Thyroid gland (tissue), 4 donors: Measurements from ENCODE around the gene FNDC3B.

Experiments used
- CTCF ChIP-seq, 6 experiments: fragments of 200-600 bp in 3 of 6; fragments of 450-650 bp in 3 of 6; sonication (generic) in 3 of 6; IDR thresholded peaks; one replicate each; pipeline ENCODE4 v1.5.1; 2016 to 2019; ENCODE audit warnings: antibody characterized with exemption in 6 of 6, mild to moderate bottlenecking in 2 of 6, inconsistent platforms in 1 of 6, moderate library complexity in 1 of 6
- POLR2A ChIP-seq, 2 donors: fragments of 450-650 bp; IDR thresholded peaks; one replicate each; pipeline ENCODE4 v1.6.1; 2017; ENCODE audit warnings: antibody characterized with exemption in 2 of 2, mild to moderate bottlenecking in 2 of 2, moderate library complexity in 1 of 2

DNA sequence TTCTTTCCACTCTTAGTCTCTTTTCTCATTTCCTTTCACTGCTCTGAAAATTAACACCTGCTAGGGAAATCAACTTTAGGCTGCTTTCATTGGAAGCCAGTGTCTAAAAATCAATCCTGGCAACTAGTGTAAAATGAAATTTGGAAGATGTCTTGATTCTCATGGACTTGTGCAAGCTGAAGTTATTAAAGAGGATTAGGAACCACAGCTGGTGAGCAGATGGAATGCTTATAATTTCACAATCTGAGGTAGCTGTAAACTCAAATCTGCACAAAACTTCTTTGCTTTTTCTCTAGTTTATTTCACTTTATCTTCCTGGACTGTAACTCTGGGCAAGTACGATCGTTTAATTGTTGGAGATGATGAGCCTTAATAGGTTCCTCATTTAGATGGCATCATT, 233.3 kb downstream of the FNDC3B start:
- TF ChIP-seq CTCF (IDR thresholded peaks at IDR 0.05) (no peak), POLR2A (IDR thresholded peaks at IDR 0.05) (no peak)
